ENCODE data around the gene ZNF329. TPM values are rescaled to one million over a fixed set of nuclear protein-coding genes. Genes with fewer than 3 reads are reported as not detected.

ZNF329 gene
- total and polyA plus RNA-seq, 9 of the 15 experiments (the other 6 are each of a cell fraction or from before 2014, with no cell fraction given): 0.21 to 3.6 (median 2.2) TPM

- TF ChIP-seq ETV1 (tag; conservative IDR thresholded peaks at IDR 0.05; ENCODE audit: low read depth) (no peak), ERF (CRISPR knock-in tag; IDR thresholded peaks at IDR 0.05) (no peak), RFX5 (IDR thresholded peaks at IDR 0.05; ENCODE audit: low read depth, low read length) (no peak), C11orf30 (IDR thresholded peaks at IDR 0.05; ENCODE audit: low read depth) (no peak), SIN3A (IDR thresholded peaks at IDR 0.05; ENCODE audit: borderline replicate concordance in 2 of 2, control insufficient read depth in 1 of 2, low read depth in 2 of 2, low read length in 2 of 2) (no peak), NFXL1 (CRISPR knock-in tag; IDR thresholded peaks at IDR 0.05) (no peak), HDAC1 (IDR thresholded peaks at IDR 0.05) (no peak), ZBTB34 (CRISPR knock-in tag; IDR thresholded peaks at IDR 0.05) (no peak), ATF6 (CRISPR knock-in tag; IDR thresholded peaks at IDR 0.05) (no peak), PHB2 (IDR thresholded peaks at IDR 0.05; ENCODE audit: low read depth) (no peak), PRPF4 (IDR thresholded peaks at IDR 0.05; ENCODE audit: insufficient read depth, low read depth, low read length, poor library complexity, severe bottlenecking) (no peak)
- WGBS (ENCODE audit: insufficient coverage, low coverage, missing lambda C conversion rate): 2% methylated on average over 12 of the region's 13 CpGs
- BruUV-seq (replicated peaks): no TSS peak
- intact Hi-C loops (cut with micrococcal nuclease): no loop called here
- no peak for FAIRE-seq
- H3K9me3 ChIP-seq (replicated peaks; ENCODE audit: control insufficient read depth, insufficient read depth, low read depth, low read length): no peaks in the 10 kb centered on the region
- H3K9me1 ChIP-seq (ENCODE audit: control insufficient read depth, insufficient read depth, low read length): no peaks in the 10 kb centered on the region
- no peak overlapping the region for H2AFZ ChIP-seq (ENCODE audit: low read depth, low read length)
- ATAC-seq: no peak
- ChIA-PET POLR2A (no interaction called here), CTCF (ENCODE audit: low intra/inter-chr PET ratio) (no interaction called here)
- H3K4me1 ChIP-seq (replicated peaks in 1 of 2; ENCODE audit: control insufficient read depth in 2 of 2, insufficient read depth in 2 of 2, low read length in 2 of 2): peaks cover 0 to 7% of the 10 kb centered on the region in 2 experiments; a peak in 1 of 5 replicates
- in situ Hi-C loops (cut with MboI): no loop called here
- H4K20me1 ChIP-seq (replicated peaks; ENCODE audit: control insufficient read depth, insufficient read depth, low read length): no peaks in the 10 kb centered on the region
- DNase-seq (ENCODE audit: extremely low read depth in 1 of 4, low spot score in 3 of 4): no peak
- no peaks in the 10 kb centered on the region for H3K79me2 ChIP-seq (ENCODE audit: control insufficient read depth, insufficient read depth, low read length)
- no peak overlapping the region for H3K4me3 ChIP-seq
- H3K27me3 ChIP-seq (ENCODE audit: control insufficient read depth in 2 of 2, insufficient read depth in 2 of 2, low read length in 2 of 2): no peaks in the 10 kb centered on the region
- H3K9ac ChIP-seq (ENCODE audit: insufficient read depth in 1 of 2, low read depth in 2 of 2, low read length in 2 of 2): no peak overlapping the region
- no peak overlapping the region for H3K27ac ChIP-seq (ENCODE audit: extremely low read depth, low read depth, low read length)
- no peaks in the 10 kb centered on the region for H3K36me3 ChIP-seq (ENCODE audit: control insufficient read depth, insufficient read depth, low read length)
- H3K4me2 ChIP-seq (ENCODE audit: insufficient read depth, low read length): no peak overlapping the region
These were observed 62.0 kb downstream of the ZNF329 start for GRCh38 chr19:58088521-58089052.

Measured in K562 (cell line).